Suprapubic skin (tissue), 4 donors: ENCODE measurements around the gene SERPING1. TPM values are rescaled to one million over a fixed set of nuclear protein-coding genes. Genes with fewer than 3 reads are reported as not detected.

Experiments used
- DNase-seq, 2 donors: peaks; one replicate each; pipeline ENCODE4 v3.0.0-alpha.2; 2019; ENCODE audit warnings: low spot score in 2 of 2
- H3K27ac ChIP-seq: fragments of 200-600 bp; sonication (generic); one replicate; pipeline ENCODE4 v1.5.1; 2019
- H3K27me3 ChIP-seq: fragments of 200-600 bp; sonication (generic); one replicate; pipeline ENCODE4 v1.5.1; 2019
- H3K36me3 ChIP-seq: fragments of 200-600 bp; sonication (generic); one replicate; pipeline ENCODE4 v1.5.1; 2019
- H3K4me1 ChIP-seq: fragments of 200-600 bp; sonication (generic); one replicate; pipeline ENCODE4 v1.5.1; 2019
- H3K4me3 ChIP-seq: fragments of 200-600 bp; sonication (generic); one replicate; pipeline ENCODE4 v1.5.1; 2019; ENCODE audit warnings: mild to moderate bottlenecking
- H3K9me3 ChIP-seq: fragments of 200-600 bp; sonication (generic); one replicate; pipeline ENCODE4 v1.5.1; 2019
- CTCF ChIP-seq, 2 donors: fragments of 200-600 bp in 1 of 2; fragments of 450-650 bp in 1 of 2; sonication (generic) in 1 of 2; IDR thresholded peaks; one replicate each; pipeline ENCODE4 v1.5.1; 2016 to 2019; ENCODE audit warnings: antibody characterized with exemption in 2 of 2, mild to moderate bottlenecking in 1 of 2, moderate library complexity in 1 of 2
- EP300 ChIP-seq: sonication (generic); formaldehyde crosslinking; IDR thresholded peaks from one replicate; pipeline ENCODE4 v1.6.1; 2017; ENCODE audit warnings: antibody characterized with exemption
- POLR2A ChIP-seq, 2 donors: fragments of 450-650 bp; IDR thresholded peaks; one replicate each; pipeline ENCODE4 v1.6.1; 2017; ENCODE audit warnings: antibody characterized with exemption in 2 of 2, mild to moderate bottlenecking in 2 of 2, moderate library complexity in 2 of 2
- POLR2AphosphoS5 ChIP-seq, 3 donors: sonication (generic); formaldehyde crosslinking; IDR thresholded peaks; one replicate each; pipeline ENCODE4 v1.6.1; 2017; ENCODE audit warnings: antibody characterized with exemption in 3 of 3
- WGBS: methylation state at CpG from one replicate; pipeline ENCODE4 v1.1.5; 2018; 5-methylcytosine and 5-hydroxymethylcytosine counted together
- total RNA-seq, 4 donors: library from RNA; depleted of rRNA; stranded (reverse); fragments of >200 nt; gene quantifications; one replicate each; pipeline ENCODE4 v1.1.0, GENCODE V29; 2016

SERPING1 gene
- total RNA-seq, 4 donors from 2014 or later: 93.3 to 173 (median 119) TPM

GRCh38 chr11:57566905-57567514, 30.5 kb upstream of the SERPING1 start:
- H3K9me3 ChIP-seq: no peaks in the 10 kb centered on the region
- peaks cover 40% of the 10 kb centered on the region for H3K4me1 ChIP-seq
- TF ChIP-seq POLR2A (IDR thresholded peaks at IDR 0.05) (no peak), EP300 (no peak), CTCF (IDR thresholded peaks at IDR 0.05) (no peak)
- peak overlapping the region; percentile 96 for H3K4me3 ChIP-seq
- H3K27ac ChIP-seq: peak overlapping the region; percentile 73
- no peak for DNase-seq
- WGBS: 5% methylated on average over 14 of the region's 15 CpGs
- H3K36me3 ChIP-seq: no peaks in the 10 kb centered on the region
- no peaks in the 10 kb centered on the region for H3K27me3 ChIP-seq

GRCh38 chr11:57567515-57568329, 29.8 kb upstream of the SERPING1 start, which contains the start of gene UBE2L6:
Gene UBE2L6 (minus strand): TSS chr11:57567672. CDS start chr11:57567611, 61 bp downstream.
- DNase-seq: peak; percentile 74 to 88
- Histone ChIP-seq H3K27me3 (no peaks in the 10 kb centered on the region), H3K4me3 (peak within 1 kb of the TSS; percentile 96), H3K4me1 (peaks cover 35% of the 10 kb centered on the region), H3K27ac (peak within 1 kb of the TSS; percentile 73), H3K36me3 (no peaks in the 10 kb centered on the region), H3K9me3 (no peaks in the 10 kb centered on the region)
- peak in 1 of 3 donors; percentile 56 for TF ChIP-seq POLR2AphosphoS5 (IDR thresholded peaks at IDR 0.05)
- TF ChIP-seq CTCF (IDR thresholded peaks at IDR 0.05): peak in 1 of 2 donors; percentile 78
- no peak for TF ChIP-seq EP300
- WGBS: under 1% methylated on average over 73 of the region's 92 CpGs

- TF ChIP-seq POLR2A (IDR thresholded peaks at IDR 0.05): no peak
- TF ChIP-seq POLR2AphosphoS5 (IDR thresholded peaks at IDR 0.05): no peak
- peak in 1 of 2 donors; percentile 93 for TF ChIP-seq CTCF (IDR thresholded peaks at IDR 0.05)
- no peak for TF ChIP-seq EP300
- H3K4me3 ChIP-seq: peak overlapping the region; percentile 96
- no peaks in the 10 kb centered on the region for H3K36me3 ChIP-seq
- H3K4me1 ChIP-seq: peaks cover 35% of the 10 kb centered on the region
- DNase-seq: peak in 1 of 2 donors; percentile 87
- WGBS: 38% methylated on average over 6 of the region's 6 CpGs
- H3K9me3 ChIP-seq: no peaks in the 10 kb centered on the region
- H3K27me3 ChIP-seq: no peaks in the 10 kb centered on the region
- H3K27ac ChIP-seq: peak overlapping the region; percentile 73
Measured at GRCh38 chr11:57568330-57568766, 29.1 kb upstream of the SERPING1 start.

- 49% methylated on average over 2 of the region's 2 CpGs for WGBS
- DNase-seq: no peak
- Histone ChIP-seq H3K4me1 (peaks cover 25% of the 10 kb centered on the region), H3K9me3 (no peaks in the 10 kb centered on the region), H3K27ac (no peak overlapping the region), H3K27me3 (no peaks in the 10 kb centered on the region), H3K4me3 (no peak overlapping the region), H3K36me3 (no peaks in the 10 kb centered on the region)
- TF ChIP-seq POLR2A (IDR thresholded peaks at IDR 0.05): no peak
- TF ChIP-seq CTCF (IDR thresholded peaks at IDR 0.05): no peak
Measured at GRCh38 chr11:57571606-57572005, 25.9 kb upstream of the SERPING1 start.

GRCh38 chr11:57574061-57574460, 23.4 kb upstream of the SERPING1 start:
- TF ChIP-seq CTCF (IDR thresholded peaks at IDR 0.05) (no peak), EP300 (no peak), POLR2AphosphoS5 (IDR thresholded peaks at IDR 0.05) (no peak), POLR2A (IDR thresholded peaks at IDR 0.05) (no peak)
- Histone ChIP-seq H3K36me3 (no peaks in the 10 kb centered on the region), H3K27me3 (no peaks in the 10 kb centered on the region), H3K4me1 (peaks cover 9% of the 10 kb centered on the region), H3K9me3 (no peaks in the 10 kb centered on the region), H3K27ac (no peak overlapping the region), H3K4me3 (no peak overlapping the region)
- no peak for DNase-seq
- WGBS: 71% methylated on average over 4 of the region's 4 CpGs
